K562 (cell line): Measurements from ENCODE around the gene KCNJ10. TPM values are rescaled to one million over a fixed set of nuclear protein-coding genes. Genes with fewer than 3 reads are reported as not detected.

Source experiments
- ATAC-seq: fragments of 200-7000 bp; cut with Tn5 transposase; 3 replicates; pipeline ENCODE4 v1.9.1; 2020; ENCODE audit warnings: moderate library complexity
- BruUV-seq: library from RNA; stranded (reverse); fragments of 400-500 nt; replicated peaks from 2 replicates; lab custom pipeline; 2021; lab: Mats Ljungman, UMichigan
- CTCF ChIA-PET: fragments of 300-600 bp; formaldehyde crosslinking; extraction: SDS; loops from one replicate; lab custom pipeline; 2021; ENCODE audit warnings: low intra/inter-chr PET ratio; lab: Yijun Ruan, JAX
- POLR2A ChIA-PET: fragments of 300-600, 350-650 bp; sonication (Branson Sonifier 250); formaldehyde crosslinking; extraction: SDS; loops from one replicate; lab custom pipeline; 2021; ENCODE audit warnings: antibody characterized with exemption, inconsistent platforms; lab: Yijun Ruan, JAX
- DNase-seq, 4 experiments: peaks; one replicate each; pipeline versions ENCODE4 v3.0.0 to v3.0.0-alpha.2; 2011 to 2018; ENCODE audit warnings: low spot score in 3 of 4, mixed read lengths in 3 of 4; ENCODE audit errors: extremely low read depth in 1 of 4
- FAIRE-seq: peaks from 2 replicates; lab custom pipeline; 2011; peaks lifted over from hg19 to GRCh38; lab: Jason Lieb, UNC
- H2AFZ ChIP-seq: 2 replicates; pipeline ENCODE4 v1.6.0; 2011; ENCODE audit warnings: low read depth, low read length, control low read depth, inconsistent platforms
- H3K27ac ChIP-seq: fragments of 200-600 bp; 3 replicates; pipeline ENCODE4 v1.8.0; 2011; ENCODE audit warnings: low read depth, mild to moderate bottlenecking, control low read depth, inconsistent platforms, low read length, moderate library complexity, mixed read lengths; ENCODE audit errors: extremely low read depth
- H3K27me3 ChIP-seq, 2 experiments: fragments of 300-600 bp in 1 of 2; 2 replicates in 1 of 2; 3 replicates in 1 of 2; pipeline versions ENCODE4 v1.6.0 to v1.8.0; 2011; ENCODE audit warnings: inconsistent platforms in 2 of 2, low read length in 2 of 2, mild to moderate bottlenecking in 1 of 2, mixed read lengths in 1 of 2, moderate library complexity in 1 of 2; ENCODE audit not compliant: control insufficient read depth in 2 of 2, insufficient read depth in 2 of 2
- H3K36me3 ChIP-seq: fragments of 300-600 bp; 3 replicates; pipeline ENCODE4 v1.8.0; 2011; ENCODE audit warnings: mild to moderate bottlenecking, low read length, inconsistent platforms; ENCODE audit not compliant: control insufficient read depth, insufficient read depth
- H3K4me1 ChIP-seq, 2 experiments: fragments of 200-600 bp in 1 of 2; replicated peaks in 1 of 2; 2 replicates in 1 of 2; 3 replicates in 1 of 2; pipeline versions ENCODE4 v1.5.1 to v1.8.0; 2011; ENCODE audit warnings: inconsistent platforms in 2 of 2, low read length in 2 of 2, mild to moderate bottlenecking in 1 of 2, mixed read lengths in 1 of 2, moderate library complexity in 1 of 2; ENCODE audit not compliant: control insufficient read depth in 2 of 2, insufficient read depth in 2 of 2
- H3K4me2 ChIP-seq: 2 replicates; pipeline ENCODE4 v1.6.1; 2011; ENCODE audit warnings: low read length, control low read depth, inconsistent platforms, mixed read lengths; ENCODE audit not compliant: insufficient read depth
- H3K4me3 ChIP-seq: fragments of 200-600 bp; sonication (generic), shearing (Covaris generic); 2 replicates; pipeline ENCODE4 v1.5.1; 2016; ENCODE audit warnings: control low read depth, inconsistent platforms
- H3K79me2 ChIP-seq: fragments of 200-600 bp; 3 replicates; pipeline ENCODE4 v1.8.0; 2011; ENCODE audit warnings: low read length, inconsistent platforms; ENCODE audit not compliant: control insufficient read depth, insufficient read depth
- H3K9ac ChIP-seq, 2 experiments: 2 replicates each; pipeline versions ENCODE4 v1.6.0 to v1.6.1; 2011; ENCODE audit warnings: low read depth in 2 of 2, low read length in 2 of 2, control low read depth in 1 of 2, inconsistent platforms in 1 of 2, mild to moderate bottlenecking in 1 of 2, mixed read lengths in 1 of 2; ENCODE audit not compliant: insufficient read depth in 1 of 2
- H3K9me1 ChIP-seq: one replicate; pipeline ENCODE4 v1.6.0; 2011; ENCODE audit warnings: inconsistent platforms, mild to moderate bottlenecking, low read length, moderate library complexity; ENCODE audit not compliant: control insufficient read depth, insufficient read depth
- H3K9me3 ChIP-seq: replicated peaks from 2 replicates; pipeline ENCODE4 v1.5.1; 2011; ENCODE audit warnings: low read depth, low read length, inconsistent platforms; ENCODE audit not compliant: control insufficient read depth, insufficient read depth
- H4K20me1 ChIP-seq: replicated peaks from 2 replicates; pipeline ENCODE4 v1.6.1; 2011; ENCODE audit warnings: low read length, inconsistent platforms, mixed read lengths; ENCODE audit not compliant: control insufficient read depth, insufficient read depth
- BRD9 ChIP-seq: fragments of 450-650 bp; IDR thresholded peaks from 2 replicates; pipeline ENCODE4 v1.6.1; 2018; ENCODE audit warnings: low read depth; ENCODE audit not compliant: partially characterized antibody
- C11orf30 ChIP-seq: fragments of 450-650 bp; IDR thresholded peaks from 2 replicates; pipeline ENCODE4 v1.6.1; 2016; ENCODE audit warnings: low read depth, mild to moderate bottlenecking
- EP400 ChIP-seq: fragments of 450-650 bp; IDR thresholded peaks from 2 replicates; pipeline ENCODE4 v1.6.1; 2017; ENCODE audit warnings: antibody characterized with exemption, mild to moderate bottlenecking, moderate library complexity
- JUN ChIP-seq, 2 experiments: sonication (generic) in 1 of 2; formaldehyde crosslinking in 1 of 2; IDR thresholded peaks; 2 replicates each; pipeline versions ENCODE4 v1.6.1 to v1.8.0; 2012 to 2022; ENCODE audit warnings: borderline replicate concordance in 2 of 2, mild to moderate bottlenecking in 2 of 2, improper control_type of control experiment in 1 of 2, low read depth in 1 of 2, low read length in 1 of 2, missing genetic modification reagents in 1 of 2
- MAFF ChIP-seq: IDR thresholded peaks from 2 replicates; pipeline ENCODE4 v1.6.1; 2012; ENCODE audit warnings: low read length, improper control_type of control experiment
- MAFG ChIP-seq: fragments of 450-650 bp; conservative IDR thresholded peaks from 2 replicates; pipeline ENCODE4 v1.6.1; 2016; ENCODE audit warnings: missing genetic modification characterization, missing compliant biosample characterization
- MAFK ChIP-seq: IDR thresholded peaks from 2 replicates; pipeline ENCODE4 v1.6.1; 2011; ENCODE audit warnings: low read length, improper control_type of control experiment
- MBD2 ChIP-seq: sonication (generic); IDR thresholded peaks from 2 replicates; pipeline ENCODE4 v1.6.1; 2016; ENCODE audit warnings: low read depth, borderline replicate concordance
- PML ChIP-seq: IDR thresholded peaks from 2 replicates; pipeline ENCODE4 v1.6.1; 2012; ENCODE audit warnings: low read length, inconsistent platforms
- PTTG1 ChIP-seq: fragments of 450-650 bp; IDR thresholded peaks from 2 replicates; pipeline ENCODE4 v1.6.1; 2016; ENCODE audit warnings: low read depth, mild to moderate bottlenecking, missing genetic modification characterization, missing compliant biosample characterization
- SRSF7 ChIP-seq: fragments of 200-400 bp; formaldehyde crosslinking; optimal IDR thresholded peaks from 2 replicates; pipeline ENCODE3; 2017; ENCODE audit warnings: mild to moderate bottlenecking, low read depth, low read length
- ZNF316 ChIP-seq: fragments of 450-650 bp; IDR thresholded peaks from 2 replicates; pipeline ENCODE4 v1.6.1; 2016
- WGBS: fragments of 100-300 bp; shearing (Covaris generic); methylation state at CpG from one replicate; pipeline ENCODE4 v1.1.6; 2016; ENCODE audit warnings: low coverage, mixed read lengths; ENCODE audit not compliant: insufficient coverage; ENCODE audit errors: missing lambda C conversion rate; 5-methylcytosine and 5-hydroxymethylcytosine counted together
- in situ Hi-C: fragments of 300-500 bp; cut with MboI; formaldehyde crosslinking; loops from 4 replicates; pipeline ENCODE4 v1.15.0; 2018; ENCODE audit warnings: inconsistent platforms, mixed read lengths
- intact Hi-C: fragments of 100-400 bp; cut with micrococcal nuclease; formaldehyde crosslinking; loops from 2 replicates; pipeline ENCODE4 v1.14.2; 2022
- polyA plus RNA-seq, 8 experiments: library from polyadenylated mRNA; depleted of rRNA in 4 of 8; stranded (reverse) in 5 of 8; unstranded in 3 of 8; fragments of >200 nt; fragmentation: Nextera tagmentation in 2 of 8; fragmentation: Illumina TruSeq in 1 of 8; extraction: Ambion mirVana in 2 of 8; extraction: Trizol in 1 of 8; gene quantifications; 2 replicates each; pipeline versions ENCODE4 v1.2.1 to v1.2.3, GENCODE V29; 2011 to 2014; ENCODE audit warnings: inconsistent platforms in 1 of 8, missing spikeins in 1 of 8
- total RNA-seq, 7 experiments: library from RNA; depleted of rRNA in 6 of 7; stranded (reverse); fragments of >200 nt in 6 of 7; fragmentation: Illumina TruSeq in 2 of 7; extraction: Trizol in 2 of 7; gene quantifications; 2 replicates each; pipeline versions ENCODE4 v1.2.1 to v1.2.3, GENCODE V29; 2011 to 2021; ENCODE audit warnings: low replicate concordance in 1 of 7
- TF ChIP-seq, protein P1 (sequence below): sonication (generic); formaldehyde crosslinking; IDR thresholded peaks from 2 replicates; pipeline ENCODE4 v1.8.0; 2022; ENCODE audit warnings: mild to moderate bottlenecking, low read depth, missing genetic modification reagents

KCNJ10 gene
- total and polyA plus RNA-seq, 9 of the 15 experiments (the other 6 are each of a cell fraction or from before 2014, with no cell fraction given) = 0.06 to 0.11 TPM; not detected in 7

DNA sequence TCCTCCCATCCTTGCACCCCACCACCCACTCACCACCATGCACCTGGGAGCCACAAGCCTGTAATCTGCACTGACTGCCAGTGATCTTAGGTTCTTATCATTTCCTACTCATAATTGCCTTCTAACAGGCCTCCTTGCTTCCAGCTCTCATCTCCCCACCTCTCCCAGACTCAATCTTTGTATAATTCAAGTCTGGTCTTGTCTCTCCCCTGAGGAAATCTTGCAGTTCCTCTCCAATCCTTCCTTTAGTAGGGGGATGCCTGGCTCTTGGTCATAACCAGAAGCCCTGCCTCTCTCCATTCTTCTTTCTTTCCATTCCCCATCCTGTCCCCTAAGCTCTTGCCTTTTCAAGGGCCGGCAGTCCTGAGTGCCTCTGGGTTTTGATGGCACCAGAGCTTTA is 66.0 kb downstream of the KCNJ10 start:
- Histone ChIP-seq H3K79me2 (no peaks in the 10 kb centered on the region), H3K27me3 (no peaks in the 10 kb centered on the region), H3K9me1 (no peaks in the 10 kb centered on the region), H3K9ac (no peak overlapping the region), H3K4me1 (no peaks in the 10 kb centered on the region), H3K4me2 (no peak overlapping the region), H3K36me3 (no peaks in the 10 kb centered on the region), H4K20me1 (no peaks in the 10 kb centered on the region), H3K27ac (no peak overlapping the region), H3K9me3 (no peaks in the 10 kb centered on the region), H2AFZ (no peak overlapping the region), H3K4me3 (no peak overlapping the region)
- WGBS = 0% methylated on average over 1 of the region's 1 CpG
- DNase-seq (no peak), FAIRE-seq (no peak), ATAC-seq (no peak)
- CTCF ChIA-PET = interaction anchor here (0.6 kb wide), 2 partner anchors 66 to 166 kb away, joined by 3 to 4 read pairs; partner anchors contain the start of gene KCNJ10
- BruUV-seq = no TSS peak
- in situ Hi-C loops = no loop called here
- POLR2A ChIA-PET = interaction anchor here (0.6 to 1.1 kb wide), 3 partner anchors 15 to 203 kb away, joined by 3 read pairs; no protein-coding TSS in a partner anchor
- no peak for TF ChIP-seq EP400
- TF ChIP-seq PTTG1 = no peak
- no peak for TF ChIP-seq BRD9
- no peak for TF ChIP-seq MBD2
- TF ChIP-seq SRSF7 = no peak
- TF ChIP-seq PML = no peak
- intact Hi-C loops = no loop called here

GRCh38 chr1:160001440-160001839 is 68.5 kb downstream of the KCNJ10 start:
- ChIA-PET POLR2A (no interaction called here), CTCF (no interaction called here)
- H3K79me2 ChIP-seq = no peaks in the 10 kb centered on the region
- H3K9ac ChIP-seq = no peak overlapping the region
- no peaks in the 10 kb centered on the region for H3K4me1 ChIP-seq
- intact Hi-C loops = no loop called here
- ATAC-seq = no peak
- BruUV-seq = no TSS peak
- H3K4me3 ChIP-seq = no peak overlapping the region
- no peaks in the 10 kb centered on the region for H3K36me3 ChIP-seq
- no peak overlapping the region for H2AFZ ChIP-seq
- no peaks in the 10 kb centered on the region for H3K9me3 ChIP-seq
- WGBS = 4% methylated on average over 2 of the region's 2 CpGs
- no peak overlapping the region for H3K27ac ChIP-seq
- H3K4me2 ChIP-seq = no peak overlapping the region
- H3K27me3 ChIP-seq = no peaks in the 10 kb centered on the region; a peak in 1 of 5 replicates
- no peak for DNase-seq
- FAIRE-seq = no peak
- H4K20me1 ChIP-seq = no peaks in the 10 kb centered on the region
- no peak for TF ChIP-seq JUN (IDR thresholded peaks at IDR 0.05; ENCODE audit: borderline replicate concordance, low read depth, low read length)
- no peak for TF ChIP-seq JUN (CRISPR knock-in tag; IDR thresholded peaks at IDR 0.05; ENCODE audit: borderline replicate concordance)
- peak; percentile 84 for TF ChIP-seq MAFF
- TF ChIP-seq ZNF316 = peak; percentile 77
- peak; percentile 69 for TF ChIP-seq MAFG (tag)
- TF ChIP-seq C11orf30 = peak; percentile 69
- TF ChIP-seq MAFK = peak; percentile 85
- TF ChIP-seq, protein P1, sequence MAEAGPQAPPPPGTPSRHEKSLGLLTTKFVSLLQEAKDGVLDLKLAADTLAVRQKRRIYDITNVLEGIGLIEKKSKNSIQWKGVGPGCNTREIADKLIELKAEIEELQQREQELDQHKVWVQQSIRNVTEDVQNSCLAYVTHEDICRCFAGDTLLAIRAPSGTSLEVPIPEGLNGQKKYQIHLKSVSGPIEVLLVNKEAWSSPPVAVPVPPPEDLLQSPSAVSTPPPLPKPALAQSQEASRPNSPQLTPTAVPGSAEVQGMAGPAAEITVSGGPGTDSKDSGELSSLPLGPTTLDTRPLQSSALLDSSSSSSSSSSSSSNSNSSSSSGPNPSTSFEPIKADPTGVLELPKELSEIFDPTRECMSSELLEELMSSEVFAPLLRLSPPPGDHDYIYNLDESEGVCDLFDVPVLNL (CRISPR knock-in tag) = no peak
- TF ChIP-seq, all 486 proteins: peak for 5
- in situ Hi-C loops = no loop called here
- H3K9me1 ChIP-seq = no peaks in the 10 kb centered on the region
